Measurements from ENCODE around the gene RPIA. TPM values are rescaled to one million over a fixed set of nuclear protein-coding genes. Genes with fewer than 3 reads are reported as not detected.

The RPIA gene
- total and polyA plus RNA-seq, 8 donors, result 16.0 to 35.2 (median 31.9) TPM

GRCh38 chr2:88713408-88713807, 21.9 kb downstream of the RPIA start:
- intact Hi-C loops (cut with DNase I), result no loop called here
- Histone ChIP-seq H3K27me3 (no peaks in the 10 kb centered on the region), H3K4me3 (no peak overlapping the region), H3K27ac (no peak overlapping the region), H3K36me3 (no peaks in the 10 kb centered on the region), H3K4me1 (no peaks in the 10 kb centered on the region), H3K9me3 (no peaks in the 10 kb centered on the region)
- ATAC-seq (no peak), DNase-seq (no peak)
- TF ChIP-seq CTCF (IDR thresholded peaks at IDR 0.05), result no peak

DNA sequence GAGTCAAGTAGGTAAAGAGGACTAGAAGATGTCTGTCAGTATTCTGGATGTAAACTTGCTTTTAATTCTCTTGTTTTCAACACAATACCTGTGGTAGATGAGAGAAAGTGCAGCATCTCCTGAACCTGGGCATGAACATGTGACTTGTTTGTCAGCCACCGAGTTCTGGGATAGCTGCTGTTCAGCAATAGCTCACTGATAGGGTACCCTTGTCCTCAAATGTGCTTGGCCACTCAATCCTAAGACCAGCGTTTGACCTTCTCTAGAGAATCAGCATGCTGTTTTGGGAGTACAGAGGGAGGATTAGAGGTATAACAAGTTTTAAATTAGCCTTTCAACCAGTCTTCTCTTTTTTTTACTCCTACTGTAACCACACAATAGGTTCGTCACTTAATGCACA, 23.2 kb downstream of the RPIA start:
- Histone ChIP-seq H3K36me3 (no peaks in the 10 kb centered on the region), H3K27ac (no peak overlapping the region), H3K4me3 (no peak overlapping the region), H3K4me1 (no peaks in the 10 kb centered on the region), H3K27me3 (no peaks in the 10 kb centered on the region), H3K9me3 (no peaks in the 10 kb centered on the region)
- ATAC-seq, result no peak
- intact Hi-C loops (cut with DNase I), result no loop called here
- no peak for TF ChIP-seq CTCF (IDR thresholded peaks at IDR 0.05)
- DNase-seq, result no peak

DNA sequence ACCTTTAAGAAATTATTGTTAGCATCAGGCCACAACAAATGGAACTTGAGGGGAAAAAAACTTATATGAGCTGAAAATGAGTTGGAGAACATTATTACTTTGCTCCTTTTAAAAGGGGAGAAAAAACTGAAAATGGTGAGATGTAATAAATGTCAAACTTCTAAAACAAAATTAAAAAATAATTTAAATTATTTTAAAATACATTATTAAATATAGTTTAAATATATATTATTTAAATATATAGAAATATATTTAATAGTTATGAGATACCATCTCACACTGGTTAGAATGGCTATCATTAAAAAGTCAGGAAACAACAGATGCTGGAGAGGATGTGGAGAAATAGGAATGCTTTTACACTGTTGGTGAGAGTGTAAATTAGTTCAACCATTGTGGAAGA, 28.9 kb downstream of the RPIA start:
- Histone ChIP-seq H3K36me3 (no peaks in the 10 kb centered on the region), H3K27ac (no peak overlapping the region), H3K9me3 (no peaks in the 10 kb centered on the region), H3K4me3 (no peak overlapping the region), H3K27me3 (no peaks in the 10 kb centered on the region), H3K4me1 (no peaks in the 10 kb centered on the region)
- intact Hi-C loops (cut with DNase I), result no loop called here
- ATAC-seq, result no peak
- no peak for DNase-seq
- no peak for TF ChIP-seq CTCF (IDR thresholded peaks at IDR 0.05)

GRCh38 chr2:88721268-88721667, 29.8 kb downstream of the RPIA start:
- no peak overlapping the region for H3K4me3 ChIP-seq
- H3K4me1 ChIP-seq, result no peaks in the 10 kb centered on the region
- H3K27ac ChIP-seq, result no peak overlapping the region
- no peak for TF ChIP-seq CTCF (IDR thresholded peaks at IDR 0.05)
- no peaks in the 10 kb centered on the region for H3K9me3 ChIP-seq
- no peaks in the 10 kb centered on the region for H3K36me3 ChIP-seq
- ATAC-seq, result no peak
- intact Hi-C loops (cut with DNase I), result no loop called here
- DNase-seq, result no peak
- H3K27me3 ChIP-seq, result no peaks in the 10 kb centered on the region

- H3K9me3 ChIP-seq, result no peaks in the 10 kb centered on the region
- ATAC-seq, result no peak
- H3K27me3 ChIP-seq, result no peaks in the 10 kb centered on the region
- H3K36me3 ChIP-seq, result no peaks in the 10 kb centered on the region
- H3K27ac ChIP-seq, result no peak overlapping the region
- intact Hi-C loops (cut with DNase I), result no loop called here
- H3K4me3 ChIP-seq, result no peak overlapping the region
- no peaks in the 10 kb centered on the region for H3K4me1 ChIP-seq
- peak in 1 of 4 donors; percentile 7 for DNase-seq
- no peak for TF ChIP-seq CTCF (IDR thresholded peaks at IDR 0.05)
Observed at GRCh38 chr2:88724643-88725332, 33.3 kb downstream of the RPIA start.

Measured in left lung (tissue), 10 donors.